Mucosa of gallbladder (tissue), 1 donor: ENCODE results near the gene NPR3. TPM values are rescaled to one million over a fixed set of nuclear protein-coding genes. Genes with fewer than 3 reads are reported as not detected.

ENCODE experiments used
- DNase-seq: peaks from one replicate; pipeline ENCODE4 v3.0.0-alpha.2; 2020; ENCODE audit warnings: low spot score
- total RNA-seq: library from RNA; stranded (reverse); gene quantifications from one replicate; pipeline ENCODE4 v1.2.1, GENCODE V29; 2021
- donor health status: DM: no; HTN: no; CAD: no.

The NPR3 gene
- total RNA-seq, 1 donor from 2014 or later = 6.5 TPM

DNA sequence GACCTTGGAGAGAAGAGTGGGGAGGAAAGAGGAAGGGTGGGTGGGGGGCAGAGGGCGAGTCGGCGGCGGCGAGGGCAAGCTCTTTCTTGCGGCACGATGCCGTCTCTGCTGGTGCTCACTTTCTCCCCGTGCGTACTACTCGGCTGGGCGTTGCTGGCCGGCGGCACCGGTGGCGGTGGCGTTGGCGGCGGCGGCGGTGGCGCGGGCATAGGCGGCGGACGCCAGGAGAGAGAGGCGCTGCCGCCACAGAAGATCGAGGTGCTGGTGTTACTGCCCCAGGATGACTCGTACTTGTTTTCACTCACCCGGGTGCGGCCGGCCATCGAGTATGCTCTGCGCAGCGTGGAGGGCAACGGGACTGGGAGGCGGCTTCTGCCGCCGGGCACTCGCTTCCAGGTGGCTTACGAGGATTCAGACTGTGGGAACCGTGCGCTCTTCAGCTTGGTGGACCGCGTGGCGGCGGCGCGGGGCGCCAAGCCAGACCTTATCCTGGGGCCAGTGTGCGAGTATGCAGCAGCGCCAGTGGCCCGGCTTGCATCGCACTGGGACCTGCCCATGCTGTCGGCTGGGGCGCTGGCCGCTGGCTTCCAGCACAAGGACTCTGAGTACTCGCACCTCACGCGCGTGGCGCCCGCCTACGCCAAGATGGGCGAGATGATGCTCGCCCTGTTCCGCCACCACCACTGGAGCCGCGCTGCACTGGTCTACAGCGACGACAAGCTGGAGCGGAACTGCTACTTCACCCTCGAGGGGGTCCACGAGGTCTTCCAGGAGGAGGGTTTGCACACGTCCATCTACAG is 760 bp downstream of the NPR3 start:
- DNase-seq = no peak

- no peak for DNase-seq
Observed at GRCh38 chr5:32712481-32713360, 1.6 kb downstream of the NPR3 start.

DNA sequence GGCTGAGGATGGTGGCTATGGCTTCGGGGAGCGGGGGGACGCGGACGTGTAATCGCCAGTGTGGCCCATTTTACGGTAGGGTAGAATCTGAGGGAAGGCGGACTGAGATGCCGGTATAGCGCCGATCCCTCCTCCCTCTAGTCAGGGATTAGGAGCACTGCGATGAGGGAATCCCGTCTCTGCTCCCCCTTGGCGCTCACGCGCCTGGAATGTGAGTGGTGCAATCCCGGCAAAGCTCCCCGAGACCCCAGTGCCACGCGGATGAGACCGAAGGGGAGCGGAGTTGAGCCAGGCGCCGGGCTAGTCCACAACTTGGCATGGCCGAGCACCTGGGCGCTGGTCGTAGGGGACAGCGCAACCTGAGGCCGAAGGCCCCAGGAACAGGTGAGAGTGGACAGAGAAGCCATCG is 2.2 kb downstream of the NPR3 start:
- DNase-seq = no peak

GRCh38 chr5:32713770-32714381 is 2.8 kb downstream of the NPR3 start:
- DNase-seq = no peak

GRCh38 chr5:32714836-32715235 is 3.7 kb downstream of the NPR3 start:
- no peak for DNase-seq

DNA sequence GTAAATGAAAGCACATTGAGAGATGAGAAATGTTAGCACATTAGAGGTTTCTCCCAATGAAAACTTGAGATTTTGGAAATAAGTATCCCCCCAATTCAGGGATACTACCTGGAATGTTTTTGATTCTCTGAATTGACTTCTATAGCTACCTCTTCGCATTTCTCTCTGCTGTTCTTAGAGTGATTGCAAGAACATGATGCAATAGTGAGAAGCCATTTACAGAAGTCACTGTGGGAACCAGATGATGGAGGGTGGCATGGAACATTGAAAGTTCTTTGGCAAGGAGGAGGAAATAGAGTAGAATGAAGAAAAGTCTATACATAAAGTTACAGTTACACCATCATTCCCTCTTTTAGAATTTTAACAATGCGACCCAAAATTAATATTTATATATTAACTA is 9.2 kb downstream of the NPR3 start:
- no peak for DNase-seq

- DNase-seq = no peak
Observed at GRCh38 chr5:32721626-32722025, 10.5 kb downstream of the NPR3 start.

GRCh38 chr5:32722957-32723356 is 11.8 kb downstream of the NPR3 start:
- no peak for DNase-seq

- DNase-seq = no peak
Observed at GRCh38 chr5:32724526-32724925, 13.4 kb downstream of the NPR3 start.

DNA sequence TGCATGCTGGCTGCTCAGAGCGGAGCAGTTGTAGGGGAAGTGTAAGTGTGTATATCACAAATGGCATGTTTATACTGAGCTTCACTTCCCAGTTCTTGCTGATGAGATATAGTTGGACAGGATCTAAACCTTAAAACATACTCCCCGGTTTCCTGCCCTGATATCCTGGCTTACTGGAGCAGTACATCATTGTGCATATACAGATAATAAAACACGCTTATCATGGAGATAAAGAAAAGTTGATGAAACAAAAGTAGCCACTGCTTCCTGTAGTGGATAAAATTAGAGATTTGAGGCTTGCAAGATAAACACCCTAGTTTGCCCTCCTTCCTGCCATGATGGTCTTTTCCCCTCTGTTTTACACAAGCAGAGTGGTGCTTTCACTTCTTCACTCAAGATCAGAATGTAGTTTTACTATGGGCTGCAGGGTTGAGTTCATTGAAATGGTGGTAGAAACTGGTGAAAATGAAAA is 15.0 kb downstream of the NPR3 start:
- DNase-seq = no peak

- no peak for DNase-seq
Observed at GRCh38 chr5:32729651-32730050, 18.5 kb downstream of the NPR3 start.

DNA sequence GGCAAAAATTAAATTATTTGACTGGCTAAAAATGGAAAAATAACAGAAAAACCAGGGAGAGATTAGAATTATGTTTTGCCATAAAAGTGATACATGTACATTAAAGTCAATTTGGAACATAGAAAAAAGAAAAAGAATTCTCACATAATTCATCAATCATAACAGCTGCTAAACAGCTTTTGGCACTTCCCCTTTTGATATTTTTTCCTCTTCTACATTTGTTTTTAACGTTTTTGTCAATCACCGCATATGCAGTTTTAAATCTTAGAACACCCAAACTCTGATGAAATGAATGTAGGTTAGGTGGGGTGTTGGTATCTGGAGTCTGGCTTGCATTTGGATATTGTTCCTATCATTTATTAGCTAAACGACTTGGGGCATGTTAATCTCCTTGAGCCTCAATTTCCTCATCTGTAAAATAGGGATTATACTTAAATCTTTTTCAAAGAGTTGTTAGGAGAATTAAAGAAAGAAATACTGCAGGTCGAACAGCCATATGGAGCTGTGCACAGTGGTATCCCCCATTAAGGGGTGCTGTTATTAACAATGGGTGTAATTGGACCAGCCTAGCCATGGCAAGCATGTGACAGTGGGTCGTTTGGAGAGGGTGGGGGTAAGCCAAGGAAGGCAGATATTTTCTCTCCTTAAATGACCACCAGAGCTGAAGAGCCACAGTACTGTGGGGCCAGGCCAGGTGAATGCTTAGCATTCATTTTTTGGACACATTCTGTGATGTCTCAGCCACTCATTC is 22.6 kb downstream of the NPR3 start:
- no peak for DNase-seq

DNA sequence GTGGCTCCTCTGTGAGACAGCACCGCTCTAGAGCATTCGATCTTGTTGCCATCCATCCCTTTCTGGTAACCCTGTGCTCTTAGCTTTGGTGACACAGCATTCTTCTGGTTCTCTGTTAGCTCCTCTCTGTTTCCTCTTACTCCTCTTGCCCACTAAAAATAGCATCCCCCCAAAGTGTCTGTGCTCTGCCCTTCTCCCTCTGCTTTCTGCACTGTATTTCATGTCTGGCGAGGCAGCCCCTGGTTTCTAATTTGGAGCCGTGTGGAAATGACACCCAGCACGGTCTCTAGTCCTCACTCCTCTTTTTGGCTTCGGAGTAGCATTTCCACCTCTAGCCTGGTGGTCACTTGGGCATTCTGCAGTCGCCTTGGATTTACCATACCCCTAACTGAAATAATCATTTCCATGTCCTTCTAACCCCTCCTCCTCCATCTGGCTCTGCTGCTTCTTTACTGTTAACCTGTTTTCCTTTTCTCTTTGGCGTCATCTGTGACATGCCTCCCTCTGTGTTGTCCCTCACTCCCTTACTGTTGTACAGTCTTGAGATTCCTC is 23.8 kb downstream of the NPR3 start:
- DNase-seq = no peak

DNA sequence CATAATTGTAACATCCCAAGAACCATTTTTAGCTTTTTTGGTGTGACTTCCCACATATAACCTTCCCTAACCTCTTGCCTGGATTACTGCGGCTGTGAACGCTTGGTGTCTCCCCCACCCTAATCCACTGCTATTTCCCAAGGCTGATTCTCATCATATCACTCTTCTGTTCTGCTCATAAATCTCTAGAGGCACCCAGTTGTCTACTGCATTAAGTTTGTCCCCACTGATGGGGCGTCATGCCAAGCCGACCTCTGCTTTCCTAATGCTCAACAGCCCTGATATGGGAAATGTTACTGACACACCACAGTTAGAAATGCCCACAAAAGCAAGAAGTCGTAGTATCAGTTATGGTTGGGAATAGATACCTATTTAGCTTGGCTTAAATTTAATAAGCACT is 24.4 kb downstream of the NPR3 start:
- DNase-seq = no peak

DNA sequence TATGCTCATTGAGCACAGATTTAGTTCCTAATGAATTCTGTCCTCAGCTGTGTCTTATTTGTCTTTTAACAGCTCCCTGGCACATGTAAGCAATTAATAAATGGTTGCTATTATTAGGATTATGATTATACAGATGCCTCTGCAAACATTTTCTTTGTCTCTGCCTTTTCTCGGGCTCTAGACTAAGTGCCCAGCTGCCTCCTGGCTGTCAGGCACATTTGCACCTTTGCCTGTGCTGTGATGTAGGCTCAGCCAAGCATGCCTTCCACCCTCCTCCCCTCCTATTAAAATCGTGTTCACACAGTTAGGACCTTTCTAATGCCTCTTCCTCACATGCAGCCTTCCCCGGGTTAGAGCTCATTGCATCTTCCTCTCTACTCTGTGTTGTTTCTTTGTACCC is 25.7 kb downstream of the NPR3 start:
- no peak for DNase-seq

- no peak for DNase-seq
Observed at GRCh38 chr5:32740651-32741050, 29.5 kb downstream of the NPR3 start.

- no peak for DNase-seq
Observed at GRCh38 chr5:32745317-32745716, 34.2 kb downstream of the NPR3 start.

DNA sequence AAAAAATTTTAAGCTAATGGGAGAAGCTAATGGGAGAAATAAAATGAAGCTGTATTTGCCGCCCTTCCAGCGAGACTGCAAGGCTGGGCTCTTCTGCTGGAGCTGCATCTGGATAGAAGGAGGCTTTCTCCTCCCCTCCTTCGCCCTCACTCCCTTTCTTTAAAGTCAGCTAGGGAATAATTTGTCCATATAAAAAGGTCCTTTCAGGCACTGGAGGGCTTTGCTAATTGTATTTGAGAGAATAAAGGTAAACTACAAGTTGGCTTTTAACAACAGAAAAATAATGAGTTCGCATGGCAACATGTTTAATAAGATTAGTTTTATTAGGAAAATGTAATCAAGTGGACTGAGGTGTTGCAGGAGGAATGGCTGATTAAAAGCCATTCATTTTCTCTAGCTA is 41.3 kb downstream of the NPR3 start:
- no peak for DNase-seq

DNA sequence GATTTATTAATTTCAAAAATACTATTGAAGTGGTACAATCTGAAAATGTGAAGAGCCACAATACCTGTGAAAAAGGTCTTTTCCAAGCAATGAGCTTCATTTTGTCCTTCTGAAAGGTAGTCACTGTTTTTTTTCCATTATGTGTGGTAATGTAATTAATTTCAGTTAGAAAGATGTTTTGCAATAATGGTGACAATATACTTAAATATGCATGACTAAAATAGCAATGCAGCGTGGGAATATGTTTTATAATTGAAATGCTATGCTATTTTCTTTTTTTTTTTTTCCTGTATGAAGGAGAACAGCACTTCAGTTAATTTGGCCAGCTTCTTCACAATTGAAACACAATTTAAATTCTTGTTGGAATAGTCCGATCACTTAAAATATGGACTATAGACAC is 41.9 kb downstream of the NPR3 start:
- no peak for DNase-seq

GRCh38 chr5:32753765-32754164 is 42.6 kb downstream of the NPR3 start:
- no peak for DNase-seq

DNA sequence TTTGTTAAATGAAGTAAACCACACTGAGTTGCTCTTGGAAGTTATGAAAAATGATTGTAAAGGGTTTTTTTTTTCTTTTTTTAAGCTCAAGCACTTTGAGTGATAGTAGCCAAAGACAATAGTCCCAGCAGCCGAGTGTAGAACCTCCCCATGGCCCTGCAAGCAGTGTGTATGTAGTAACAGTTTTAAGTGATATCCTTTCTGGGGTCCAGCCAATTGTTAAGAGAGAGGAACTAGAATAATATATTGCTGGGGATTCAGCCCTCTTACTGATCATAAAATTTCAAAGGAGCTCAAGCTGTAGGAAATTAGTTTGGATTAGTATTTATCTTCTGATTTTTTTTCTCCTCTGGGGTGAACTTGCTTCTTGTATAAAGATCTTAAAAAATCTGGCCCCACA is 43.2 kb downstream of the NPR3 start:
- DNase-seq = no peak
